GM12872 (cell line): ENCODE measurements around the gene DCPS.

Experiments
- CTCF ChIP-seq: IDR thresholded peaks from 3 replicates; pipeline ENCODE4 v1.5.1; 2011; ENCODE audit warnings: low read depth, mild to moderate bottlenecking, low read length, moderate library complexity; ENCODE audit not compliant: insufficient read depth

The DCPS gene

GRCh38 chr11:126336671-126337101, 32.8 kb downstream of the DCPS start:
- no peak for TF ChIP-seq CTCF

DNA sequence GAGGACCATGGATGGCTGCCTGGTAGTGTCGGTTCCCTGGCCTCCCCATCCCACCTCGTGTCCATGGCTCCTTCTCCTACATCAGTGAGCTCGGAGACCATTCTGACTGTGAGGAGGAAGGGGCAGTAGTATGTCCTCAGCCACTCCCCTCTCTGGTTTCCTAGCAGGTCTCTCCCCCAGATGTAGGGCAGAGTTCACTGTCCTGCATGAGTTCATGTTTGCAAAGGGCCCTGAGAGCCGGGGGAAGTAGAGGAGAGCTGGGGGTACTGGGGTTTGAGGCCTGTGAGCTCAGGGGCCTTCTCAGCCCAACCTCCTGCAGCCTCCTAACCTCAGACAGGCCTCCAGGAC, 33.2 kb downstream of the DCPS start:
- TF ChIP-seq CTCF, result no peak

DNA sequence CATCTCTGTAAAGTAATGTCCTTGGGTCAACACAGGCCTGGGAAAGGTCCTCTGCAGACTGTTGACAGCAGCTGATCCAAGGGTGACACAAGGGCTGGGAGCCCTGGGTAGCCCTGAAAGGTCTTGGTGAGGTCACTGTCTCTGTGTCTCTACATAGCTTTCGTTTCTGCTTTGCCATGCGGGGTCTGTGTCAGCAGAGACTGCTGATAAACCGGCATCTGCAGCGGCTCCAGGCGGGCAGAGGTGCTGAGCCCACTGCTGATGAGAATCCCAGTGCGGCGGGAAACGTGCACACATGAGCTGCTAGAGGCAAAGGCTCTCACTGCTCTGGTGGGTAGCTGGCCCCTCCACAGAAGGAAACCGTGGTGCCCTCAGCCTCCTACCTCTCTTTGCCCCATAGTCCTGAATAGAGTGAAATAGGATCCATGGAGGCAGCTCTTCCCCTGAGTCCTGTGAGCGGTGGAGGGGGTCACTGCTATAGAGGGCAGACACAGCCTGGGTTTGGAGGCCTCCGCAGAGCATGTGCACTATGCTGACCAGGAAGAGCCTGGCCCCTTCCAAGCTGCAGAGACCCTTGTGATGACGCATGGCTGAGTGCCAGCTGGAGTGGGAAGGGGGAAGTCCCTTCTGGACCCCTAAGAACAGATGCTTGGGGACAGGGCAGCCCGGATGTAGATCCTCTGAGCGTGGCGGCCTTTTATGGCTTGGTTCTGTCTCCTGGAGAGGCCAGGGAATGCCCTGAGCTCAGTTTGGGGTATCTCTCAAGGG, 33.8 kb downstream of the DCPS start:
- no peak for TF ChIP-seq CTCF

DNA sequence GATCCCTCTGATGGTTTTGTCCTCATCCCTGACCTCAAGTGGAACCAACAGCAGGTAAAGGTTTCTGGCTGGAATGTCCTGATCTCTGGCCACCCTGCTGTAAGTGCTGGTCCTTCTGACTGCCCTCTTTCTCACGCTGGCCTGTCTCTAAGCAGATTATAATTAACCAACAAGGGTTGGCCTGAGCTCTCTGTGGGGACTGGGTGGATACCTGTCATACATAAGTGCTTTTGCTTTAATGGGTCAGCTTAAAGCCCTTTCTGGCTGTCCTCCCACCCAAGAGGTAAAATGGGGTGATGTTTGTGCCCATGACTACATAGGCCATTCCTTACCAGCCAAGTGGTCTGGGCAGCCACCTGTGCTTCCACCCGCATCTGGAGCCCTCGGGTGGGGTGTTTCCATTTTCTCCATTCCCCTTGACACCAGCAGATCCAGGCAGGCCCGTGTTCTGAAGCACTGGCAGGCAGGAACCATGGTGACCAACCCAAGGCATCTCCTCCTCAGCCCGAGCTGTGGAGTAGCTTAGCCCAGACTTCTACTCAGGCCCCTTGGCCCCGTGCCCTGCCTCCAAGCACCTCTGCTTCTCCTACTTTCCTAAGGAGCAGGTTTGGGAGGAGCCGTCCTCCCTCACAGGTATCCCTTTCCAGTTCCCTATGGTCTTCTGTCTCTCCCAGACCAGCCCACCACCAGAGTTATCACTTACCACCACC, 34.6 kb downstream of the DCPS start:
- no peak for TF ChIP-seq CTCF

- TF ChIP-seq CTCF, result no peak
Measured at GRCh38 chr11:126339073-126339862, 35.4 kb downstream of the DCPS start.

DNA sequence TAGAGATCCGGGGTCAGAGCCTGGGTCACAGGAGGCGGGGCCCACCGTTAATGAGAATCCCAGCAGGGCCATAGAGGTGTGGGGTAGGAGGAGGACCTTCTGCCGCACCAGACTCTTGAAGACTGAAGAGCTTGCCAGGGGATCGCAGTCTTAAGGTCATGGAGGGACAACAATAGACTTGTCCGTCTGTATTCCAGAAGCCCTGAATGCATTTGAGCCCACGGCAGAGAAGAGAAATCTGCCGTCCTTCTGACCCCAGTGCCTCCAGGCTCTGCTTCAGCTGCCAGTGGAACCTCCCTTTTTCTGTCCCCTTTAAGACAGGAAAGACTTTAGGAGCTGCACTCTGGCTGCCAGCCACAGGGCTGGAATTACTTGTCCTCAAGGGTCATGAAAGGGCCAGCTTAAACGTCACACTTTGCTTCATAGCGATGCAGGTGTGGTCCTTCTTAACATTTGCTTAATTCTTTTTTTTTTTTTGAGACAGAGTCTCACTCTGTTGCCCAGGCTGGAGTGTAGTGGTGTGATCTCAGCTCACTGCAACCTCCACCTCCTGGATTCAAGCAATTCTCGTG, 36.1 kb downstream of the DCPS start:
- TF ChIP-seq CTCF, result no peak
